ENCODE data around the gene C11orf24.

DNA sequence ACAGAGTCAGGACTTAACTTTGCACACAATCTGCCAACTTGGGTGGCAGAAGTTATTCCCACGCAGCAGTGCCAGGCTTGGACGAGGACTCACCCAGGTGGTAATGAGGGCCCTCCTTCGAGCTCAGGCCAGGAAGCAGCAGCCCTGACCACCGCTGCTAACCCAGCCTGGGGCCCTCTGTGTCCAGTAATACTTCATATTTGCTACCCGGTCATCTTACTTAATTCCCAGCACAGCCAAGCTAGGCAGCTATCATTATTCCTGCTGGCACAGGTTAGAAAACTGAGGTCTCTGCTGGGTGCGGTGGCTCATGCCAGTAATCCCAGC is 25.2 kb upstream of the C11orf24 start:
- TF ChIP-seq, protein P1, sequence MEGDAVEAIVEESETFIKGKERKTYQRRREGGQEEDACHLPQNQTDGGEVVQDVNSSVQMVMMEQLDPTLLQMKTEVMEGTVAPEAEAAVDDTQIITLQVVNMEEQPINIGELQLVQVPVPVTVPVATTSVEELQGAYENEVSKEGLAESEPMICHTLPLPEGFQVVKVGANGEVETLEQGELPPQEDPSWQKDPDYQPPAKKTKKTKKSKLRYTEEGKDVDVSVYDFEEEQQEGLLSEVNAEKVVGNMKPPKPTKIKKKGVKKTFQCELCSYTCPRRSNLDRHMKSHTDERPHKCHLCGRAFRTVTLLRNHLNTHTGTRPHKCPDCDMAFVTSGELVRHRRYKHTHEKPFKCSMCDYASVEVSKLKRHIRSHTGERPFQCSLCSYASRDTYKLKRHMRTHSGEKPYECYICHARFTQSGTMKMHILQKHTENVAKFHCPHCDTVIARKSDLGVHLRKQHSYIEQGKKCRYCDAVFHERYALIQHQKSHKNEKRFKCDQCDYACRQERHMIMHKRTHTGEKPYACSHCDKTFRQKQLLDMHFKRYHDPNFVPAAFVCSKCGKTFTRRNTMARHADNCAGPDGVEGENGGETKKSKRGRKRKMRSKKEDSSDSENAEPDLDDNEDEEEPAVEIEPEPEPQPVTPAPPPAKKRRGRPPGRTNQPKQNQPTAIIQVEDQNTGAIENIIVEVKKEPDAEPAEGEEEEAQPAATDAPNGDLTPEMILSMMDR (IDR thresholded peaks at IDR 0.05), result no peak
- TF ChIP-seq POLR2A (IDR thresholded peaks at IDR 0.05), result no peak

Measured in Peyer's patch (tissue), 4 donors.